Stimulated activated CD8-positive, alpha-beta memory T cell treated with anti-CD3 and anti-CD28 coated beads, Interleukin-7, amount 100 ng/mL, for 24 hours (primary cell): Measurements from ENCODE around the gene BACE1.
"Not testable (repeated sequence)": the region's sequence is repeated elsewhere in the genome, so short reads cannot be mapped to it uniquely, and the experiment has no call there.

Experiments
- DNase-seq: peaks from one replicate; pipeline ENCODE4 v3.0.0-alpha.2; 2020; ENCODE audit warnings: low read depth

Gene BACE1

DNA sequence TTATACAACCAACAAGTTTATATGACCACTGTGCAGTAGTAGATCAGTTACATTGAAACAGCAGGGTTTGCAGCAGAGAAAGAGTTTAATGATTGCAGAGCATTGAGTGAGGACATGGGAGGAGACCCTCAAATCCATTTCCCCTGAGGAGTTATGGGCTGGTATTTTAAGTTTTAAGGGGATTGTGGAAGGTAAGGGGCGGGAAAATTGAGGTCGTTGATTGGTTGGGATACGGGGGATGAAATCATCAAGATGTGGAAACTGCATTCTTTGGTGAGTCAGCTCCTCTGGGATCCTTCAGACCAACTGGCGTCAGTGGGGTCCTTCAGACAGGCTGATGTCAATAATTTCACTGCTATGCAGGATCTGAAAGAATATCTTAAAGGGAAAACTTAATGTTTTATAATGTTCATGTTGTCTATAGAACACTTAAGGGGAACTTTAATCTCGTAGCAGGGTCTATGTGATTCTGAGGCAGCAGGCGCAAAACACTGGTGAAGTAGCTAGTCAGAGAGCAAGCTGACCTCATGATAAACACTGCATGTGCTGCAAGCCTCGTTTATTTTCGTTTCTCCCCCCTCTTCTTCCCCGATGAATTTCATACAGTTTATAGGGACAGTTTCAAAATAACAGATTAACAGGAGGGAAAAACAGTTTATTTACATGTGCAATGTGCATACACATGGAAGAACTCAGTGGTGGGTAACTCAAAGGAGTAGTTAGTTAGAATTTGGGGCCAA is 42.3 kb downstream of the BACE1 start:
- DNase-seq: no peak

- not testable (repeated sequence) for DNase-seq
Measured at GRCh38 chr11:117272175-117272574, 43.9 kb downstream of the BACE1 start.

GRCh38 chr11:117271208-117271607 is 44.8 kb downstream of the BACE1 start:
- DNase-seq: no peak

- no peak for DNase-seq
Measured at GRCh38 chr11:117269856-117270255, 46.2 kb downstream of the BACE1 start.

- DNase-seq: no peak
Measured at GRCh38 chr11:117265745-117266144, 50.3 kb downstream of the BACE1 start.

DNA sequence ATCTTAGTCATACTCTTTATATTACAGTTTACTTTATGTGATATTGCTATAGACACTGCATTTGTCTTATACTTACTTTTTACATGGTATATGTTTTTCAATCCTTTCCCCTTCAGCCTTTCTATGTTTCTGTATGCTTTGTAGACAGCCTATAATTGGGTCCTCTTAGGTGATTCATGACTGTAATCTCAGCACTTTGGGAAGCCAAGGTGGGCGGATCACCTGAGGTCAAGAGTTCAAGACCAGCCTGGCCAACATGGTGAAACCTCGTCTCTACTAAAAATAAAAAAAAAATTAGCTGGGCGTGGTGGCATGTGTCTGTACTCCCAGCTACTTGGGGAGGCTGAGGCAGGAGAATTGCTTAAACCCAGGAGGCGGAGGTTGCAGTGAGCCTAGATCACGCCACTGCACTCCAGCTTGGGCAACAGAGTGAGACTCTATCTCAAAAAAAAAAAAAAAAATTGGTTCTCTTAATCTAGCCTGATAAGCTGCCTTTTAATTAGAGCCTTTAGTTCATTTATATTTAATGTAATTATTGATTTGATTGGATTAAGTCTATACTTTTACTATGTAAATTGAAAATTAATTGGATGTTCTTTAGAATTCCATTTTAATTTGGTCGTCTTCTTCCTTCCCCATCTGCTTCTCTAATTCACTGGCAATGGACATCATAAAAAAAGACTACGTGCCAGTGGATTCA is 51.3 kb downstream of the BACE1 start:
- DNase-seq: not testable (repeated sequence)

- no peak for DNase-seq
Measured at GRCh38 chr11:117259417-117259816, 56.6 kb downstream of the BACE1 start.

GRCh38 chr11:117258576-117258975 is 57.5 kb downstream of the BACE1 start:
- DNase-seq: no peak

GRCh38 chr11:117256573-117256972 is 59.5 kb downstream of the BACE1 start:
- no peak for DNase-seq

- no peak for DNase-seq
Measured at GRCh38 chr11:117255966-117256365, 60.1 kb downstream of the BACE1 start.

- DNase-seq: no peak
Measured at GRCh38 chr11:117251506-117251905, 64.5 kb downstream of the BACE1 start.

DNA sequence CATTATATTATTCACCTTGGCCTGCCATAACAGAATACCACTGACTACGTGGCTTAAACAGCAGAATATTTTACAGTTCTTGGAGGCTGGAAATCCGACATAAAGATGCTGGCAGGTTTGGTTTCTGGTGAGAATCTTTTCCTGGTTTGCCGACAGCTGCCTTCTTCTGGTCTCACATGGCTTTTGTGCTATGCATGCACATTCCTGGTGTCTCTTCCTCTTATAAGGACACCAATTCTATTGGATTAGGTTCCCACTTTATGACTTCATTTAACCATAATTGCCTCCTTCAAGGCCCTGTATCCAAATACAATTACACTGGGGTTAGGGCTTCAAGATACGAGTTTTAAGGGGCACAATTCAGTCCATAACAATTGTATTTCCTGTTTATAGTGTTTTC is 66.5 kb downstream of the BACE1 start:
- DNase-seq: no peak

- DNase-seq: no peak
Measured at GRCh38 chr11:117248341-117248740, 67.7 kb downstream of the BACE1 start.

DNA sequence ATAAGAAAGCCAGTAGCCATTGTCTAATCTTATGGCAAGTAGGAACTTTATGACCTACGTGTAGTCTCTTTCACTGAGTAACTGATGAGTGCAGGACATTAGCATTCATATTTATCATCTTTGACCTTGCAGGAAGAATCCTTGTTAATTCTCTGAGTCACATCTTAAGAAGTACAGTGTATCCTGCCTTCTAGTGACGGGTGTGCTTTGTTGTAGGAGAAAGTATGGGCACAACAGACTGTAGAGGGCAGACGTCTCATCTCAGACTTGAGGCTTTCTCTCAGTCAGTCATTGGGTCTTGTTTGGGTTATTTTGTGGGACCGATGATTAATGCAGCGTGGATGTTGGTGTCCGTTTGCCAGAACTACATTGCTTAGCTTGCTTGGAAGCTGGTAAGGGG is 76.8 kb downstream of the BACE1 start:
- DNase-seq: no peak

- no peak for DNase-seq
Measured at GRCh38 chr11:117238221-117238620, 77.8 kb downstream of the BACE1 start.
